Measurements from ENCODE around the gene MBNL1. TPM values are rescaled to one million over a fixed set of nuclear protein-coding genes. Genes with fewer than 3 reads are reported as not detected.

Gene MBNL1
- total and polyA plus RNA-seq, 2 of the 13 experiments (the other 11 are each of a cell fraction or from before 2014, with no cell fraction given): 27.1 to 55.4 TPM

DNA sequence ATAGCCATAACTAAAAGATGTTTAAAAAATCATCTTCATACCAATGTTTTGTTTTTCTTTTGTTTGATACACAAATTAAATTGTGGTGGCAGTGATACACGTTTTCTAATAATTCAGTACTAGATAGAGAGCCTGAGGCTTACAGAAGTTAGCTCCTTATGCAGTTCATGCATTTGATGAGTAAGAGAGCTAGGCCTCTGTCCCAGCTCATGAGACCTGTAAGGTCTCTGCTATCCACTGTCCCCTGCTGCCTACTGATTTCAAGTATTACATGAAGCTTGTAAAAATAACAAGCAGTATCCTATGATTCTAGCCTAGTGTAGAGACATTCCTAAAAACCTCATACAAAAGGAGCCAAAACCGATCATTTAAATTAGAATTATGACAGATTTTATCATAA, 144.5 kb downstream of the MBNL1 start:
- H3K27ac ChIP-seq (ENCODE audit: extremely low read length, insufficient read depth, low read length): no peak overlapping the region
- peaks cover 13% of the 10 kb centered on the region for H3K79me2 ChIP-seq (ENCODE audit: insufficient read depth, low read length)
- no peak overlapping the region for H3K9ac ChIP-seq (ENCODE audit: insufficient read depth, low read depth, low read length)
- no peaks in the 10 kb centered on the region for H3K27me3 ChIP-seq (ENCODE audit: control insufficient read depth in 1 of 2, insufficient read depth in 2 of 2, low read length in 2 of 2)
- in situ Hi-C loops (cut with HindIII; ENCODE audit: extremely low pct_ligation_motif_present, low pct_unique_long_range_greater_than_20kb) (no loop called here), intact Hi-C loops (cut with micrococcal nuclease; ENCODE audit: unreplicated experiment) (no loop called here)
- FAIRE-seq (no peak), DNase-seq (ENCODE audit: low spot score) (no peak), ATAC-seq (no peak)
- H4K20me1 ChIP-seq (ENCODE audit: insufficient read depth, low read length): peaks cover 3% of the 10 kb centered on the region; the same call in 1 of the 2 replicates
- no TSS peak for BruUV-seq (replicated peaks)
- ChIA-PET POLR2A (no interaction called here), CTCF (ENCODE audit: low intra/inter-chr PET ratio, low total read pairs) (no interaction called here)
- no peak overlapping the region for H3K4me2 ChIP-seq (ENCODE audit: low read depth, low read length)
- H3K4me1 ChIP-seq (ENCODE audit: insufficient read depth, low read length): no peaks in the 10 kb centered on the region
- no peak overlapping the region for H3K4me3 ChIP-seq (replicated peaks in 1 of 3; ENCODE audit: insufficient read depth in 1 of 3, low read depth in 2 of 3, low read length in 3 of 3)
- no peak overlapping the region for H2AFZ ChIP-seq (ENCODE audit: low read length)
- peaks cover 3 to 20% of the 10 kb centered on the region in 2 experiments; a peak in 4 of 5 replicates for H3K36me3 ChIP-seq (replicated peaks in 1 of 2; ENCODE audit: control insufficient read depth in 1 of 2, insufficient read depth in 2 of 2, low read length in 2 of 2)
- no peak for TF ChIP-seq MEIS1 (CRISPR knock-in tag; IDR thresholded peaks at IDR 0.05; ENCODE audit: borderline replicate concordance)
- TF ChIP-seq, protein P1, sequence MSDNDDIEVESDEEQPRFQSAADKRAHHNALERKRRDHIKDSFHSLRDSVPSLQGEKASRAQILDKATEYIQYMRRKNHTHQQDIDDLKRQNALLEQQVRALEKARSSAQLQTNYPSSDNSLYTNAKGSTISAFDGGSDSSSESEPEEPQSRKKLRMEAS (IDR thresholded peaks at IDR 0.05): no peak
- TF ChIP-seq ZNF547 (CRISPR knock-in tag; IDR thresholded peaks at IDR 0.05): no peak
- TF ChIP-seq, protein P2, sequence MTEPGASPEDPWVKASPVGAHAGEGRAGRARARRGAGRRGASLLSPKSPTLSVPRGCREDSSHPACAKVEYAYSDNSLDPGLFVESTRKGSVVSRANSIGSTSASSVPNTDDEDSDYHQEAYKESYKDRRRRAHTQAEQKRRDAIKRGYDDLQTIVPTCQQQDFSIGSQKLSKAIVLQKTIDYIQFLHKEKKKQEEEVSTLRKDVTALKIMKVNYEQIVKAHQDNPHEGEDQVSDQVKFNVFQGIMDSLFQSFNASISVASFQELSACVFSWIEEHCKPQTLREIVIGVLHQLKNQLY (CRISPR knock-in tag; IDR thresholded peaks at IDR 0.05): no peak
- no peak for TF ChIP-seq ZSCAN22 (CRISPR knock-in tag; IDR thresholded peaks at IDR 0.05)
- TF ChIP-seq, protein P3, sequence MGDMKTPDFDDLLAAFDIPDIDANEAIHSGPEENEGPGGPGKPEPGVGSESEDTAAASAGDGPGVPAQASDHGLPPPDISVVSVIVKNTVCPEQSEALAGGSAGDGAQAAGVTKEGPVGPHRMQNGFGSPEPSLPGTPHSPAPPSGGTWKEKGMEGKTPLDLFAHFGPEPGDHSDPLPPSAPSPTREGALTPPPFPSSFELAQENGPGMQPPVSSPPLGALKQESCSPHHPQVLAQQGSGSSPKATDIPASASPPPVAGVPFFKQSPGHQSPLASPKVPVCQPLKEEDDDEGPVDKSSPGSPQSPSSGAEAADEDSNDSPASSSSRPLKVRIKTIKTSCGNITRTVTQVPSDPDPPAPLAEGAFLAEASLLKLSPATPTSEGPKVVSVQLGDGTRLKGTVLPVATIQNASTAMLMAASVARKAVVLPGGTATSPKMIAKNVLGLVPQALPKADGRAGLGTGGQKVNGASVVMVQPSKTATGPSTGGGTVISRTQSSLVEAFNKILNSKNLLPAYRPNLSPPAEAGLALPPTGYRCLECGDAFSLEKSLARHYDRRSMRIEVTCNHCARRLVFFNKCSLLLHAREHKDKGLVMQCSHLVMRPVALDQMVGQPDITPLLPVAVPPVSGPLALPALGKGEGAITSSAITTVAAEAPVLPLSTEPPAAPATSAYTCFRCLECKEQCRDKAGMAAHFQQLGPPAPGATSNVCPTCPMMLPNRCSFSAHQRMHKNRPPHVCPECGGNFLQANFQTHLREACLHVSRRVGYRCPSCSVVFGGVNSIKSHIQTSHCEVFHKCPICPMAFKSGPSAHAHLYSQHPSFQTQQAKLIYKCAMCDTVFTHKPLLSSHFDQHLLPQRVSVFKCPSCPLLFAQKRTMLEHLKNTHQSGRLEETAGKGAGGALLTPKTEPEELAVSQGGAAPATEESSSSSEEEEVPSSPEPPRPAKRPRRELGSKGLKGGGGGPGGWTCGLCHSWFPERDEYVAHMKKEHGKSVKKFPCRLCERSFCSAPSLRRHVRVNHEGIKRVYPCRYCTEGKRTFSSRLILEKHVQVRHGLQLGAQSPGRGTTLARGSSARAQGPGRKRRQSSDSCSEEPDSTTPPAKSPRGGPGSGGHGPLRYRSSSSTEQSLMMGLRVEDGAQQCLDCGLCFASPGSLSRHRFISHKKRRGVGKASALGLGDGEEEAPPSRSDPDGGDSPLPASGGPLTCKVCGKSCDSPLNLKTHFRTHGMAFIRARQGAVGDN (CRISPR knock-in tag; IDR thresholded peaks at IDR 0.05): no peak
- TF ChIP-seq ZNF75D (CRISPR knock-in tag; IDR thresholded peaks at IDR 0.05; ENCODE audit: borderline replicate concordance): no peak
- no peak for TF ChIP-seq ISX (CRISPR knock-in tag; conservative IDR thresholded peaks at IDR 0.05)
- TF ChIP-seq, protein P4, sequence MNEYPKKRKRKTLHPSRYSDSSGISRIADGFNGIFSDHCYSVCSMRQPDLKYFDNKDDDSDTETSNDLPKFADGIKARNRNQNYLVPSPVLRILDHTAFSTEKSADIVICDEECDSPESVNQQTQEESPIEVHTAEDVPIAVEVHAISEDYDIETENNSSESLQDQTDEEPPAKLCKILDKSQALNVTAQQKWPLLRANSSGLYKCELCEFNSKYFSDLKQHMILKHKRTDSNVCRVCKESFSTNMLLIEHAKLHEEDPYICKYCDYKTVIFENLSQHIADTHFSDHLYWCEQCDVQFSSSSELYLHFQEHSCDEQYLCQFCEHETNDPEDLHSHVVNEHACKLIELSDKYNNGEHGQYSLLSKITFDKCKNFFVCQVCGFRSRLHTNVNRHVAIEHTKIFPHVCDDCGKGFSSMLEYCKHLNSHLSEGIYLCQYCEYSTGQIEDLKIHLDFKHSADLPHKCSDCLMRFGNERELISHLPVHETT (CRISPR knock-in tag; conservative IDR thresholded peaks at IDR 0.05): no peak
- TF ChIP-seq SP140L (CRISPR knock-in tag; IDR thresholded peaks at IDR 0.05; ENCODE audit: borderline replicate concordance): no peak
- no peak for TF ChIP-seq ETV6 (CRISPR knock-in tag; conservative IDR thresholded peaks at IDR 0.05)
- TF ChIP-seq, protein P5, sequence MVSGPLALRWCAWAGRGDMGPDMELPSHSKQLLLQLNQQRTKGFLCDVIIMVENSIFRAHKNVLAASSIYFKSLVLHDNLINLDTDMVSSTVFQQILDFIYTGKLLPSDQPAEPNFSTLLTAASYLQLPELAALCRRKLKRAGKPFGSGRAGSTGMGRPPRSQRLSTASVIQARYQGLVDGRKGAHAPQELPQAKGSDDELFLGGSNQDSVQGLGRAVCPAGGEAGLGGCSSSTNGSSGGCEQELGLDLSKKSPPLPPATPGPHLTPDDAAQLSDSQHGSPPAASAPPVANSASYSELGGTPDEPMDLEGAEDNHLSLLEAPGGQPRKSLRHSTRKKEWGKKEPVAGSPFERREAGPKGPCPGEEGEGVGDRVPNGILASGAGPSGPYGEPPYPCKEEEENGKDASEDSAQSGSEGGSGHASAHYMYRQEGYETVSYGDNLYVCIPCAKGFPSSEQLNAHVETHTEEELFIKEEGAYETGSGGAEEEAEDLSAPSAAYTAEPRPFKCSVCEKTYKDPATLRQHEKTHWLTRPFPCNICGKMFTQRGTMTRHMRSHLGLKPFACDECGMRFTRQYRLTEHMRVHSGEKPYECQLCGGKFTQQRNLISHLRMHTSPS (CRISPR knock-in tag; IDR thresholded peaks at IDR 0.05; ENCODE audit: low read depth): no peak
- no peak for TF ChIP-seq ZNF543 (CRISPR knock-in tag; IDR thresholded peaks at IDR 0.05)
- no peak for TF ChIP-seq SNRNP70 (IDR thresholded peaks at IDR 0.05; ENCODE audit: low read depth, low read length)
- no peak for TF ChIP-seq RFXAP (CRISPR knock-in tag; IDR thresholded peaks at IDR 0.05; ENCODE audit: borderline replicate concordance)
- TF ChIP-seq ZNF441 (CRISPR knock-in tag; IDR thresholded peaks at IDR 0.05; ENCODE audit: borderline replicate concordance): no peak
- no peak for TF ChIP-seq ZNF879 (CRISPR knock-in tag; IDR thresholded peaks at IDR 0.05)
- no peak for TF ChIP-seq MED1 (CRISPR knock-in tag; IDR thresholded peaks at IDR 0.05)
- no peak for TF ChIP-seq RBM39 (IDR thresholded peaks at IDR 0.05; ENCODE audit: low read depth, low read length, poor library complexity, severe bottlenecking)
- WGBS (ENCODE audit: low lambda C conversion rate): 97% methylated on average over 2 of the region's 2 CpGs
- no peaks in the 10 kb centered on the region for H3K9me3 ChIP-seq (ENCODE audit: low read length)
